Measurements from ENCODE around the gene DNM3.

GRCh38 chr1:172117800-172118199 is 276.5 kb downstream of the DNM3 start:
- TF ChIP-seq ZNF565 (CRISPR knock-in tag; conservative IDR thresholded peaks at IDR 0.05; ENCODE audit: low read depth) (no peak), PATZ1 (CRISPR knock-in tag; IDR thresholded peaks at IDR 0.05; ENCODE audit: borderline replicate concordance) (no peak), GLIS3 (CRISPR knock-in tag; IDR thresholded peaks at IDR 0.05) (no peak), TSHZ2 (CRISPR knock-in tag; IDR thresholded peaks at IDR 0.05) (no peak)

Data from SK-N-SH treated with all-trans-retinoic acid at 6 μM for 48 hours (cell line).